Keratinocyte (primary cell): ENCODE data around the gene XPNPEP2.

Source experiments
- EZH2 ChIP-seq: IDR thresholded peaks from one replicate; pipeline ENCODE4 v1.6.1; 2012; ENCODE audit warnings: inconsistent platforms, mild to moderate bottlenecking, low read length, moderate library complexity
- TF ChIP-seq, protein P1 (sequence below), 3 experiments: IDR thresholded peaks in 1 of 3; conservative IDR thresholded peaks in 1 of 3; optimal IDR thresholded peaks in 1 of 3; 2 replicates in 2 of 3; 3 replicates in 1 of 3; pipeline versions ENCODE3 to v1.5.1; 2011; ENCODE audit warnings: low read length in 3 of 3, mild to moderate bottlenecking in 3 of 3, moderate library complexity in 2 of 3, control low read depth in 1 of 3, inconsistent platforms in 1 of 3; ENCODE audit not compliant: insufficient read depth in 2 of 3; ENCODE audit errors: extremely low read depth in 1 of 3

DNA sequence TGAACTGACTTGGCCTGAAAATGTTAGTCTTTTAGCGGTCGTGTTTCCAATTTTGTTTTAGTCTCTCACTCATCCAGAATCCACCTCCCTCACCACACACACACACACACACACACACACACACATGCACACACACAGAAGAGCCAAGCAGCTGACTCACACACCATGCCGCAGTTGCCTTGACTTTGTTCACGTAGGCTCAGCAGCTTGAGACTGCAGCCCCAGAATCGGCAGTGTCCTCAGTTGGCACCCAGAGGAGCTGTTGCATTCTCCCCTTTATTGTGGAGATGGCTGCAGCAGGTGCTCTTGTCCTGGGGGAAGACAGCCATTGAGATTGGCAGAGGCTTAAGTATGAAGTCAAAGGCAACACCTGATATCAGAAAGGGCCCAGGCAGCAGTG lies 20.9 kb upstream of the XPNPEP2 start:
- TF ChIP-seq, protein P1, sequence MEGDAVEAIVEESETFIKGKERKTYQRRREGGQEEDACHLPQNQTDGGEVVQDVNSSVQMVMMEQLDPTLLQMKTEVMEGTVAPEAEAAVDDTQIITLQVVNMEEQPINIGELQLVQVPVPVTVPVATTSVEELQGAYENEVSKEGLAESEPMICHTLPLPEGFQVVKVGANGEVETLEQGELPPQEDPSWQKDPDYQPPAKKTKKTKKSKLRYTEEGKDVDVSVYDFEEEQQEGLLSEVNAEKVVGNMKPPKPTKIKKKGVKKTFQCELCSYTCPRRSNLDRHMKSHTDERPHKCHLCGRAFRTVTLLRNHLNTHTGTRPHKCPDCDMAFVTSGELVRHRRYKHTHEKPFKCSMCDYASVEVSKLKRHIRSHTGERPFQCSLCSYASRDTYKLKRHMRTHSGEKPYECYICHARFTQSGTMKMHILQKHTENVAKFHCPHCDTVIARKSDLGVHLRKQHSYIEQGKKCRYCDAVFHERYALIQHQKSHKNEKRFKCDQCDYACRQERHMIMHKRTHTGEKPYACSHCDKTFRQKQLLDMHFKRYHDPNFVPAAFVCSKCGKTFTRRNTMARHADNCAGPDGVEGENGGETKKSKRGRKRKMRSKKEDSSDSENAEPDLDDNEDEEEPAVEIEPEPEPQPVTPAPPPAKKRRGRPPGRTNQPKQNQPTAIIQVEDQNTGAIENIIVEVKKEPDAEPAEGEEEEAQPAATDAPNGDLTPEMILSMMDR (optimal IDR thresholded peaks at IDR 0.05 in 1 of 3, IDR thresholded peaks at IDR 0.05 in 1 of 3, conservative IDR thresholded peaks at IDR 0.05 in 1 of 3; ENCODE audit: extremely low read depth in 1 of 3, insufficient read depth in 2 of 3, low read length in 3 of 3), result no peak
- no peak for TF ChIP-seq EZH2
